Neural cell (in vitro differentiated cells): ENCODE measurements around the gene CNOT11.

ENCODE experiments used
- EZH2 ChIP-seq: fragments of 200-600, 300-800 bp; shearing (Covaris generic), sonication (generic); IDR thresholded peaks from 2 replicates; pipeline ENCODE4 v1.6.1; 2014; ENCODE audit warnings: antibody characterized with exemption, low read length, borderline replicate concordance, mild to moderate bottlenecking; ENCODE audit not compliant: insufficient read depth, poor library complexity, severe bottlenecking
- MXI1 ChIP-seq: fragments of 450-650 bp; conservative IDR thresholded peaks from 2 replicates; pipeline ENCODE4 v1.6.1; 2014; ENCODE audit warnings: antibody characterized with exemption, mild to moderate bottlenecking; ENCODE audit not compliant: poor library complexity, severe bottlenecking
- POLR2AphosphoS5 ChIP-seq: IDR thresholded peaks from 2 replicates; pipeline ENCODE4 v1.6.1; 2012
- SMC3 ChIP-seq: fragments of 450-650 bp; conservative IDR thresholded peaks from 2 replicates; pipeline ENCODE4 v1.6.1; 2014; ENCODE audit warnings: antibody characterized with exemption, mild to moderate bottlenecking, moderate library complexity; ENCODE audit not compliant: poor library complexity
- TAF1 ChIP-seq: IDR thresholded peaks from 2 replicates; pipeline ENCODE4 v1.6.1; 2012; ENCODE audit warnings: low read depth
- TF ChIP-seq, protein P1 (sequence below): fragments of 450-650 bp; IDR thresholded peaks from 2 replicates; pipeline ENCODE4 v1.5.1; 2014; ENCODE audit warnings: antibody characterized with exemption, mild to moderate bottlenecking, moderate library complexity; ENCODE audit not compliant: poor library complexity, severe bottlenecking
- TF ChIP-seq, protein P2 (sequence below): IDR thresholded peaks from 2 replicates; pipeline ENCODE4 v1.6.1; 2012; ENCODE audit warnings: borderline replicate concordance

DNA sequence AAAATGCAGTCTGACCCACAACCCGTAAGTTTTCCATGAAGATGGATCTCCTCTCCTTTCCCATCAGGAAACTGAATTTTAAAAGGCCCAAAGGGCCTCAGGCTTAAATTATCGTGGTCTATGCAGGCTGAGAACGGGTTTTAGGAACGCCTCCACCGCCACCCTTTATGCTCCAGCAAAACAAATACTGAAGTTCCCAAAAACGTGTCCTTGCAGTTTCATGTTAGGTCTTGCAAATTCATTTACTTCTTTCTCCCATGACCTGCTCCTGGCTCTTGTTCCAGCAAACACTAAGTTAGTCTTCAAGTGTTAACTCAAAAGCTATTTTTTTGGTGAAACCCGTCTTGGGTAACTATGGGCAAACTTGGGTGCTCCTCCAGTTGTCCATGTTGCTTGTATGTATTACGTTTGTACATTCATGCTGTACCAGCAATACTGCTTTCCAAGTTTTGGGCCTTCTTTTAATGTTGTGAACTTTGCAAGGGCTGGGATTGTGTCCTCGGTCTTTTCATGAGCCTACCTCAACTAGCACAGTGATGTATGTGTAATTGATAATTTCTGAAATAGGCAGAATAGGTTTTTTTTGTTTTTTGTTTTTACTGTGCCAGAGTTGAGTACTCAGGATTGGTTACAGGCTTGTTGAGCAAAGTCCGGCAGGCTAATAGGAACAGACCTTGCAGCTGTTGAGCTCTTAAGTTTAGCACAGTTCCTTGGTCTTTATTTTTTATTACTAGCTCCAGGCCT is 57.6 kb downstream of the CNOT11 start:
- TF ChIP-seq, protein P1, sequence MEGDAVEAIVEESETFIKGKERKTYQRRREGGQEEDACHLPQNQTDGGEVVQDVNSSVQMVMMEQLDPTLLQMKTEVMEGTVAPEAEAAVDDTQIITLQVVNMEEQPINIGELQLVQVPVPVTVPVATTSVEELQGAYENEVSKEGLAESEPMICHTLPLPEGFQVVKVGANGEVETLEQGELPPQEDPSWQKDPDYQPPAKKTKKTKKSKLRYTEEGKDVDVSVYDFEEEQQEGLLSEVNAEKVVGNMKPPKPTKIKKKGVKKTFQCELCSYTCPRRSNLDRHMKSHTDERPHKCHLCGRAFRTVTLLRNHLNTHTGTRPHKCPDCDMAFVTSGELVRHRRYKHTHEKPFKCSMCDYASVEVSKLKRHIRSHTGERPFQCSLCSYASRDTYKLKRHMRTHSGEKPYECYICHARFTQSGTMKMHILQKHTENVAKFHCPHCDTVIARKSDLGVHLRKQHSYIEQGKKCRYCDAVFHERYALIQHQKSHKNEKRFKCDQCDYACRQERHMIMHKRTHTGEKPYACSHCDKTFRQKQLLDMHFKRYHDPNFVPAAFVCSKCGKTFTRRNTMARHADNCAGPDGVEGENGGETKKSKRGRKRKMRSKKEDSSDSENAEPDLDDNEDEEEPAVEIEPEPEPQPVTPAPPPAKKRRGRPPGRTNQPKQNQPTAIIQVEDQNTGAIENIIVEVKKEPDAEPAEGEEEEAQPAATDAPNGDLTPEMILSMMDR, result no peak
- TF ChIP-seq EZH2 (no peak), SMC3 (no peak), TAF1 (no peak), MXI1 (no peak), POLR2AphosphoS5 (no peak)
- TF ChIP-seq, protein P2, sequence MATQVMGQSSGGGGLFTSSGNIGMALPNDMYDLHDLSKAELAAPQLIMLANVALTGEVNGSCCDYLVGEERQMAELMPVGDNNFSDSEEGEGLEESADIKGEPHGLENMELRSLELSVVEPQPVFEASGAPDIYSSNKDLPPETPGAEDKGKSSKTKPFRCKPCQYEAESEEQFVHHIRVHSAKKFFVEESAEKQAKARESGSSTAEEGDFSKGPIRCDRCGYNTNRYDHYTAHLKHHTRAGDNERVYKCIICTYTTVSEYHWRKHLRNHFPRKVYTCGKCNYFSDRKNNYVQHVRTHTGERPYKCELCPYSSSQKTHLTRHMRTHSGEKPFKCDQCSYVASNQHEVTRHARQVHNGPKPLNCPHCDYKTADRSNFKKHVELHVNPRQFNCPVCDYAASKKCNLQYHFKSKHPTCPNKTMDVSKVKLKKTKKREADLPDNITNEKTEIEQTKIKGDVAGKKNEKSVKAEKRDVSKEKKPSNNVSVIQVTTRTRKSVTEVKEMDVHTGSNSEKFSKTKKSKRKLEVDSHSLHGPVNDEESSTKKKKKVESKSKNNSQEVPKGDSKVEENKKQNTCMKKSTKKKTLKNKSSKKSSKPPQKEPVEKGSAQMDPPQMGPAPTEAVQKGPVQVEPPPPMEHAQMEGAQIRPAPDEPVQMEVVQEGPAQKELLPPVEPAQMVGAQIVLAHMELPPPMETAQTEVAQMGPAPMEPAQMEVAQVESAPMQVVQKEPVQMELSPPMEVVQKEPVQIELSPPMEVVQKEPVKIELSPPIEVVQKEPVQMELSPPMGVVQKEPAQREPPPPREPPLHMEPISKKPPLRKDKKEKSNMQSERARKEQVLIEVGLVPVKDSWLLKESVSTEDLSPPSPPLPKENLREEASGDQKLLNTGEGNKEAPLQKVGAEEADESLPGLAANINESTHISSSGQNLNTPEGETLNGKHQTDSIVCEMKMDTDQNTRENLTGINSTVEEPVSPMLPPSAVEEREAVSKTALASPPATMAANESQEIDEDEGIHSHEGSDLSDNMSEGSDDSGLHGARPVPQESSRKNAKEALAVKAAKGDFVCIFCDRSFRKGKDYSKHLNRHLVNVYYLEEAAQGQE, result no peak
